C4-2B (cell line): ENCODE results near the gene NKTR.

Source experiments
- H3K27ac ChIP-seq: fragments of 450-650 bp; 2 replicates; pipeline ENCODE4 v1.5.1; 2017
- CTCF ChIP-seq: fragments of 450-650 bp; conservative IDR thresholded peaks from 2 replicates; pipeline ENCODE4 v1.5.1; 2017; ENCODE audit warnings: mild to moderate bottlenecking
- ZFX ChIP-seq: fragments of 450-650 bp; IDR thresholded peaks from 2 replicates; pipeline ENCODE4 v1.6.1; 2017

NKTR gene

GRCh38 chr3:42674146-42674545 lies 73.7 kb downstream of the NKTR start:
- H3K27ac ChIP-seq = no peak overlapping the region
- TF ChIP-seq CTCF = no peak
- no peak for TF ChIP-seq ZFX

- no peak overlapping the region for H3K27ac ChIP-seq
- no peak for TF ChIP-seq CTCF
- no peak for TF ChIP-seq ZFX
Observed at GRCh38 chr3:42675909-42676308, 75.4 kb downstream of the NKTR start.

DNA sequence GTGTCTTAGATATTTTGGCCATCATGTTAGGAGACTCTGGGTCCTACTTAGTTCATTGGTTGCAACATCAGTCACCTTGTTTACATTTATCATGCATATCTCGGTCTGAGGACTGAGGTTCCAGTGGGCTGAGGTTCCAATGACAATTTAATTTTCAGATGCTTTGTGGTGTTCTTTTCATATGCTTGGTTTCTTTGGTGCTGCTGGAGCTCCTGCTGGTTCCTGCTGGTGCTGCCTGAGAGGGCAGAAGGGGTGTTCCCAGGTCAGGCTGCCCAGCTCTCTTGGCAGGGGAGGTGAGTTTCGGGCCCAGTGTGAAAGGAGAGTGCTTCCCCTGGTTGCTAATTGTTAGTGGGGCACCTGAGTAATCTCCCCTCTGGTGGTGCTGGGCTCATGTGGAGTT lies 78.0 kb downstream of the NKTR start:
- TF ChIP-seq ZFX (no peak), CTCF (no peak)
- no peak overlapping the region for H3K27ac ChIP-seq

GRCh38 chr3:42680271-42680670 lies 79.8 kb downstream of the NKTR start:
- no peak overlapping the region for H3K27ac ChIP-seq
- TF ChIP-seq ZFX (no peak), CTCF (no peak)

DNA sequence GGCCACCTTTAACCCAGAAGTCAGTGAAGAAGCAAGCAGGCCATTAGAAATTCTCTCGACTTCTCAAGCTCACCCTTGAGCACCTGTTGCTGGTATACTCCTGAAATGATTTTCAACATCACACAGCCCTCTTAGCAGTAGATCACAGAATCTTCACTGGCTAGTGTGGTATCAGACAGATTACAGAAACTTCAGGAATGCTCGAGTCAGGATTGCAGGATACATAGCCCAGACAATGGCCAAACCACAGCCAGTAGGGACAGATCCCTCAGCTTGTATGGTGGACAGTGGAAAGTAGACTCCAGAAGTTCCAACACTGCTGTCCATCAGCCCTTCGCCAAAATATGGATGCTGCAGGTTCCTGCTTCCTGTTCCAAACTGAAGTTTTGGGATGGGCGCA lies 80.3 kb downstream of the NKTR start:
- no peak overlapping the region for H3K27ac ChIP-seq
- TF ChIP-seq ZFX (no peak), CTCF (no peak)

- TF ChIP-seq CTCF = no peak
- H3K27ac ChIP-seq = no peak overlapping the region
Observed at GRCh38 chr3:42681361-42682038, 81.0 kb downstream of the NKTR start.

- TF ChIP-seq CTCF (no peak), ZFX (no peak)
- H3K27ac ChIP-seq = no peak overlapping the region
Observed at GRCh38 chr3:42682301-42683070, 82.0 kb downstream of the NKTR start.
